ENCODE results near the gene FOXP1. TPM values are rescaled to one million over a fixed set of nuclear protein-coding genes. Genes with fewer than 3 reads are reported as not detected.

FOXP1 gene
- polyA plus RNA-seq, 1 donor (not counting 4 experiments of a cell fraction or from before 2014, with no cell fraction given), result 14.6 TPM

DNA sequence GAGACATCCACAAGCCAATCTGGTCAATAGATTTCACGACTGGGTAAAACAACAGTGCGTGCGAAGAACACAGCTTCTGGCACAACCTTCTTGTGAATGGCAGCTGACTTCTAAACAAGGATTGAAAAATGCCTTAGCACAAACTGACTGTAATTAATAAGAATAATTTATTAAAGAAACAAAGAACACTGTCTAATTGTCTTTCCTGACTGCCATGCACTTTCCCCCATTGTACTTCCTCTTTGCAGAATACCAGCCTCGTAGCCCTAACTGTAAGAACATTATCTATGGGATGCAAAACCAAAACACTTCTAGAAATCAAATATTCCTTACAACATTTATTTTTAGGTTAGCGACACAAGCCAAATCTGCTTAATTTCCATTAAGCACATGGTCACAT lies 6.5 kb downstream of the FOXP1 start:
- Histone ChIP-seq H3K27me3 (ENCODE audit: control insufficient read depth, extremely low read depth, insufficient read depth, low read length) (no peaks in the 10 kb centered on the region), H3K9me3 (ENCODE audit: control insufficient read depth, low read depth, low read length) (no peaks in the 10 kb centered on the region), H2AFZ (ENCODE audit: control insufficient read depth, low read length) (no peak overlapping the region), H4K20me1 (ENCODE audit: control insufficient read depth, extremely low read depth, insufficient read depth, low read length) (no peaks in the 10 kb centered on the region), H3K79me2 (ENCODE audit: control insufficient read depth, insufficient read depth, low read length) (peaks cover 1% of the 10 kb centered on the region), H3K9ac (ENCODE audit: control insufficient read depth, extremely low read depth, insufficient read depth, low read length) (no peak overlapping the region), H3K36me3 (ENCODE audit: control insufficient read depth in 2 of 2, extremely low read depth in 1 of 2, insufficient read depth in 2 of 2, low read length in 2 of 2) (no peaks in the 10 kb centered on the region), H3K4me3 (ENCODE audit: control insufficient read depth in 2 of 3, extremely low read depth in 1 of 3, insufficient read depth in 2 of 3, low read depth in 1 of 3, low read length in 3 of 3) (no peak overlapping the region), H3K4me2 (ENCODE audit: control insufficient read depth, extremely low read depth, insufficient read depth, low read depth, low read length) (no peak overlapping the region), H3K9me1 (ENCODE audit: control insufficient read depth, extremely low read depth, insufficient read depth, low read length) (no peaks in the 10 kb centered on the region), H3K27ac (ENCODE audit: control insufficient read depth, insufficient read depth, low read length) (no peak overlapping the region), H3K4me1 (ENCODE audit: control insufficient read depth, extremely low read depth, insufficient read depth, low read length) (peaks cover 30% of the 10 kb centered on the region)
- no peak for TF ChIP-seq EZH2 (IDR thresholded peaks at IDR 0.05; ENCODE audit: low read length)
- TF ChIP-seq, protein P1, sequence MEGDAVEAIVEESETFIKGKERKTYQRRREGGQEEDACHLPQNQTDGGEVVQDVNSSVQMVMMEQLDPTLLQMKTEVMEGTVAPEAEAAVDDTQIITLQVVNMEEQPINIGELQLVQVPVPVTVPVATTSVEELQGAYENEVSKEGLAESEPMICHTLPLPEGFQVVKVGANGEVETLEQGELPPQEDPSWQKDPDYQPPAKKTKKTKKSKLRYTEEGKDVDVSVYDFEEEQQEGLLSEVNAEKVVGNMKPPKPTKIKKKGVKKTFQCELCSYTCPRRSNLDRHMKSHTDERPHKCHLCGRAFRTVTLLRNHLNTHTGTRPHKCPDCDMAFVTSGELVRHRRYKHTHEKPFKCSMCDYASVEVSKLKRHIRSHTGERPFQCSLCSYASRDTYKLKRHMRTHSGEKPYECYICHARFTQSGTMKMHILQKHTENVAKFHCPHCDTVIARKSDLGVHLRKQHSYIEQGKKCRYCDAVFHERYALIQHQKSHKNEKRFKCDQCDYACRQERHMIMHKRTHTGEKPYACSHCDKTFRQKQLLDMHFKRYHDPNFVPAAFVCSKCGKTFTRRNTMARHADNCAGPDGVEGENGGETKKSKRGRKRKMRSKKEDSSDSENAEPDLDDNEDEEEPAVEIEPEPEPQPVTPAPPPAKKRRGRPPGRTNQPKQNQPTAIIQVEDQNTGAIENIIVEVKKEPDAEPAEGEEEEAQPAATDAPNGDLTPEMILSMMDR (optimal IDR thresholded peaks at IDR 0.05 in 1 of 3, IDR thresholded peaks at IDR 0.05 in 1 of 3, conservative IDR thresholded peaks at IDR 0.05 in 1 of 3; ENCODE audit: extremely low read depth in 1 of 3, insufficient read depth in 2 of 3, low read length in 3 of 3), result no peak
- FAIRE-seq (no peak), DNase-seq (ENCODE audit: low read depth, low spot score) (no peak)
- dilution Hi-C loops (cut with MboI; ENCODE audit: extremely low pct_ligation_motif_present, low sequenced_read_pairs), result no loop called here

DNA sequence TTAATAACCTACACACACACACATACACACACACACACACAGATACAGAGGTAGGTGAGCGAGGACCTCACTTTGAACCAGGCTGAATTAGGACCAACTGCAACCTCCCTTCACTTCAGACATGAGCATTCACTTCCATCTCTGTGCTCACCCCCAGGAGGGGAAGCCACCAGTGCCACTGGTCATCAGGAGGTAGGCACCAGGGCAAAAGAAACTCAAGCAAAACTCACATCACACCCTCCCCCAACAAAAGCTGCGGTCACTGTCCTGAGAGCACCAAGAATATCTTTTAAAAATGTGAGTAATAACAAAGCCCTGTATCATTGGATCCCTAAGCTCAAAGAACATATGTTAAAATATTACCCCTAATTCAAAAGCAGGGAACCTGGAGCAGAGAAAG lies 8.1 kb downstream of the FOXP1 start:
- Histone ChIP-seq H3K79me2 (ENCODE audit: control insufficient read depth, insufficient read depth, low read length) (no peaks in the 10 kb centered on the region), H3K36me3 (ENCODE audit: control insufficient read depth in 2 of 2, extremely low read depth in 1 of 2, insufficient read depth in 2 of 2, low read length in 2 of 2) (no peaks in the 10 kb centered on the region), H3K4me1 (ENCODE audit: control insufficient read depth, extremely low read depth, insufficient read depth, low read length) (peaks cover 20% of the 10 kb centered on the region), H3K27ac (ENCODE audit: control insufficient read depth, insufficient read depth, low read length) (no peak overlapping the region), H3K4me3 (ENCODE audit: control insufficient read depth in 2 of 3, extremely low read depth in 1 of 3, insufficient read depth in 2 of 3, low read depth in 1 of 3, low read length in 3 of 3) (no peak overlapping the region), H3K9me3 (ENCODE audit: control insufficient read depth, low read depth, low read length) (no peaks in the 10 kb centered on the region), H3K9me1 (ENCODE audit: control insufficient read depth, extremely low read depth, insufficient read depth, low read length) (no peaks in the 10 kb centered on the region), H3K4me2 (ENCODE audit: control insufficient read depth, extremely low read depth, insufficient read depth, low read depth, low read length) (no peak overlapping the region), H3K9ac (ENCODE audit: control insufficient read depth, extremely low read depth, insufficient read depth, low read length) (no peak overlapping the region), H4K20me1 (ENCODE audit: control insufficient read depth, extremely low read depth, insufficient read depth, low read length) (no peaks in the 10 kb centered on the region), H2AFZ (ENCODE audit: control insufficient read depth, low read length) (no peak overlapping the region), H3K27me3 (ENCODE audit: control insufficient read depth, extremely low read depth, insufficient read depth, low read length) (no peaks in the 10 kb centered on the region)
- TF ChIP-seq EZH2 (IDR thresholded peaks at IDR 0.05; ENCODE audit: low read length), result no peak
- TF ChIP-seq, protein P1 (optimal IDR thresholded peaks at IDR 0.05 in 1 of 3, IDR thresholded peaks at IDR 0.05 in 1 of 3, conservative IDR thresholded peaks at IDR 0.05 in 1 of 3; ENCODE audit: extremely low read depth in 1 of 3, insufficient read depth in 2 of 3, low read length in 3 of 3), result no peak
- dilution Hi-C loops (cut with MboI; ENCODE audit: extremely low pct_ligation_motif_present, low sequenced_read_pairs), result no loop called here
- DNase-seq (ENCODE audit: low read depth, low spot score) (no peak), FAIRE-seq (no peak)

All from keratinocyte (primary cell).